ENCODE measurements around the gene PHGDH. TPM values are rescaled to one million over a fixed set of nuclear protein-coding genes. Genes with fewer than 3 reads are reported as not detected.

PHGDH gene
- total and polyA plus RNA-seq, 2 of the 13 experiments (the other 11 are each of a cell fraction or from before 2014, with no cell fraction given), result 95.8 to 133 TPM

DNA sequence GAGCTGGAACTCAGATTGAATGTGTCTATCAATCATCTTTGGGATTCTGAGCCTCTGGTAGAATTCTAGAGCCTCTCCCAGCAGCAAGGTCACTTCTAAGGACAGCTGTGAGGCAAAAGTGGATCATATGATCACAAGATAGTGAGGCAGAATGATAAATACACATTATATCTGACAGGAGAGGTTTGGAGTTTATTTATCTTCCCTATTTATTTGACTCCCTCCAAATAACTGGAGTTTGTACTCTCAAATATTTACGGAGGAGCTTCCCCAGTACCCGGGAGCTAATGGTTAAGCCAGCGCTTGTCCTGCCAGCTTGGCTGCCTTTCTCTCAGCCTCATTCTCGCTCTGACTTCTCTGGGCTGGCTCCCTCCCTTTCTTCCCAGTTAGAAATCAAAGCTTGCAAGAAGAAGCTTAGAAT, 54.6 kb downstream of the PHGDH start (continued):
- TF ChIP-seq, protein P1, sequence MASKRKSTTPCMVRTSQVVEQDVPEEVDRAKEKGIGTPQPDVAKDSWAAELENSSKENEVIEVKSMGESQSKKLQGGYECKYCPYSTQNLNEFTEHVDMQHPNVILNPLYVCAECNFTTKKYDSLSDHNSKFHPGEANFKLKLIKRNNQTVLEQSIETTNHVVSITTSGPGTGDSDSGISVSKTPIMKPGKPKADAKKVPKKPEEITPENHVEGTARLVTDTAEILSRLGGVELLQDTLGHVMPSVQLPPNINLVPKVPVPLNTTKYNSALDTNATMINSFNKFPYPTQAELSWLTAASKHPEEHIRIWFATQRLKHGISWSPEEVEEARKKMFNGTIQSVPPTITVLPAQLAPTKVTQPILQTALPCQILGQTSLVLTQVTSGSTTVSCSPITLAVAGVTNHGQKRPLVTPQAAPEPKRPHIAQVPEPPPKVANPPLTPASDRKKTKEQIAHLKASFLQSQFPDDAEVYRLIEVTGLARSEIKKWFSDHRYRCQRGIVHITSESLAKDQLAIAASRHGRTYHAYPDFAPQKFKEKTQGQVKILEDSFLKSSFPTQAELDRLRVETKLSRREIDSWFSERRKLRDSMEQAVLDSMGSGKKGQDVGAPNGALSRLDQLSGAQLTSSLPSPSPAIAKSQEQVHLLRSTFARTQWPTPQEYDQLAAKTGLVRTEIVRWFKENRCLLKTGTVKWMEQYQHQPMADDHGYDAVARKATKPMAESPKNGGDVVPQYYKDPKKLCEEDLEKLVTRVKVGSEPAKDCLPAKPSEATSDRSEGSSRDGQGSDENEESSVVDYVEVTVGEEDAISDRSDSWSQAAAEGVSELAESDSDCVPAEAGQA (IDR thresholded peaks at IDR 0.05; ENCODE audit: low read depth), result no peak
- TF ChIP-seq, protein P1 (CRISPR knock-in tag; IDR thresholded peaks at IDR 0.05; ENCODE audit: borderline replicate concordance), result no peak
- TF ChIP-seq ZNF644 (CRISPR knock-in tag; IDR thresholded peaks at IDR 0.05; ENCODE audit: low read depth) (0 out of 2 replicates have a peak, but pooled peaks have one; percentile 12), ARID2 (CRISPR knock-in tag; IDR thresholded peaks at IDR 0.05; ENCODE audit: borderline replicate concordance) (no peak), ERF (CRISPR knock-in tag; IDR thresholded peaks at IDR 0.05) (0 out of 2 replicates have a peak, but pooled peaks have one; percentile 35), ZNF816 (CRISPR knock-in tag; IDR thresholded peaks at IDR 0.05; ENCODE audit: borderline replicate concordance) (no peak), PAF1 (CRISPR knock-in tag; IDR thresholded peaks at IDR 0.05) (no peak), FOSL2 (CRISPR knock-in tag; IDR thresholded peaks at IDR 0.05) (peak; percentile 52), FIP1L1 (IDR thresholded peaks at IDR 0.05; ENCODE audit: borderline replicate concordance, insufficient read depth, low read depth, low read length) (no peak), ZFP36 (IDR thresholded peaks at IDR 0.05; ENCODE audit: borderline replicate concordance, low read depth, low read length, partially characterized antibody) (no peak), ZEB1 (IDR thresholded peaks at IDR 0.05; ENCODE audit: insufficient replicate concordance, low read depth) (no peak), ZNF790 (CRISPR knock-in tag; IDR thresholded peaks at IDR 0.05; ENCODE audit: borderline replicate concordance) (no peak), ZNF775 (CRISPR knock-in tag; IDR thresholded peaks at IDR 0.05; ENCODE audit: borderline replicate concordance) (no peak), ZNF326 (CRISPR knock-in tag; IDR thresholded peaks at IDR 0.05; ENCODE audit: borderline replicate concordance) (no peak), ZNF607 (CRISPR knock-in tag; IDR thresholded peaks at IDR 0.05; ENCODE audit: borderline replicate concordance) (peak; percentile 45; the same call in 1 of the 2 replicates), HDAC2 (CRISPR knock-in tag; IDR thresholded peaks at IDR 0.05) (peak; percentile 85), ZNF333 (CRISPR knock-in tag; IDR thresholded peaks at IDR 0.05; ENCODE audit: borderline replicate concordance) (no peak)
- TF ChIP-seq, protein P2, sequence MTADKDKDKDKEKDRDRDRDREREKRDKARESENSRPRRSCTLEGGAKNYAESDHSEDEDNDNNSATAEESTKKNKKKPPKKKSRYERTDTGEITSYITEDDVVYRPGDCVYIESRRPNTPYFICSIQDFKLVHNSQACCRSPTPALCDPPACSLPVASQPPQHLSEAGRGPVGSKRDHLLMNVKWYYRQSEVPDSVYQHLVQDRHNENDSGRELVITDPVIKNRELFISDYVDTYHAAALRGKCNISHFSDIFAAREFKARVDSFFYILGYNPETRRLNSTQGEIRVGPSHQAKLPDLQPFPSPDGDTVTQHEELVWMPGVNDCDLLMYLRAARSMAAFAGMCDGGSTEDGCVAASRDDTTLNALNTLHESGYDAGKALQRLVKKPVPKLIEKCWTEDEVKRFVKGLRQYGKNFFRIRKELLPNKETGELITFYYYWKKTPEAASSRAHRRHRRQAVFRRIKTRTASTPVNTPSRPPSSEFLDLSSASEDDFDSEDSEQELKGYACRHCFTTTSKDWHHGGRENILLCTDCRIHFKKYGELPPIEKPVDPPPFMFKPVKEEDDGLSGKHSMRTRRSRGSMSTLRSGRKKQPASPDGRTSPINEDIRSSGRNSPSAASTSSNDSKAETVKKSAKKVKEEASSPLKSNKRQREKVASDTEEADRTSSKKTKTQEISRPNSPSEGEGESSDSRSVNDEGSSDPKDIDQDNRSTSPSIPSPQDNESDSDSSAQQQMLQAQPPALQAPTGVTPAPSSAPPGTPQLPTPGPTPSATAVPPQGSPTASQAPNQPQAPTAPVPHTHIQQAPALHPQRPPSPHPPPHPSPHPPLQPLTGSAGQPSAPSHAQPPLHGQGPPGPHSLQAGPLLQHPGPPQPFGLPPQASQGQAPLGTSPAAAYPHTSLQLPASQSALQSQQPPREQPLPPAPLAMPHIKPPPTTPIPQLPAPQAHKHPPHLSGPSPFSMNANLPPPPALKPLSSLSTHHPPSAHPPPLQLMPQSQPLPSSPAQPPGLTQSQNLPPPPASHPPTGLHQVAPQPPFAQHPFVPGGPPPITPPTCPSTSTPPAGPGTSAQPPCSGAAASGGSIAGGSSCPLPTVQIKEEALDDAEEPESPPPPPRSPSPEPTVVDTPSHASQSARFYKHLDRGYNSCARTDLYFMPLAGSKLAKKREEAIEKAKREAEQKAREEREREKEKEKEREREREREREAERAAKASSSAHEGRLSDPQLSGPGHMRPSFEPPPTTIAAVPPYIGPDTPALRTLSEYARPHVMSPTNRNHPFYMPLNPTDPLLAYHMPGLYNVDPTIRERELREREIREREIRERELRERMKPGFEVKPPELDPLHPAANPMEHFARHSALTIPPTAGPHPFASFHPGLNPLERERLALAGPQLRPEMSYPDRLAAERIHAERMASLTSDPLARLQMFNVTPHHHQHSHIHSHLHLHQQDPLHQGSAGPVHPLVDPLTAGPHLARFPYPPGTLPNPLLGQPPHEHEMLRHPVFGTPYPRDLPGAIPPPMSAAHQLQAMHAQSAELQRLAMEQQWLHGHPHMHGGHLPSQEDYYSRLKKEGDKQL (CRISPR knock-in tag; IDR thresholded peaks at IDR 0.05; ENCODE audit: low read depth), result peak; percentile 90
- TF ChIP-seq, protein P3, sequence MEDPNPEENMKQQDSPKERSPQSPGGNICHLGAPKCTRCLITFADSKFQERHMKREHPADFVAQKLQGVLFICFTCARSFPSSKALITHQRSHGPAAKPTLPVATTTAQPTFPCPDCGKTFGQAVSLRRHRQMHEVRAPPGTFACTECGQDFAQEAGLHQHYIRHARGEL (CRISPR knock-in tag; IDR thresholded peaks at IDR 0.05), result no peak

All from HepG2 (cell line).